Measurements from ENCODE around the gene ACTMAP. TPM values are rescaled to one million over a fixed set of nuclear protein-coding genes. Genes with fewer than 3 reads are reported as not detected.

Gene ACTMAP
- polyA plus RNA-seq, 1 of the 3 experiments (the other 2 are of a cell fraction): 6.4 TPM

DNA sequence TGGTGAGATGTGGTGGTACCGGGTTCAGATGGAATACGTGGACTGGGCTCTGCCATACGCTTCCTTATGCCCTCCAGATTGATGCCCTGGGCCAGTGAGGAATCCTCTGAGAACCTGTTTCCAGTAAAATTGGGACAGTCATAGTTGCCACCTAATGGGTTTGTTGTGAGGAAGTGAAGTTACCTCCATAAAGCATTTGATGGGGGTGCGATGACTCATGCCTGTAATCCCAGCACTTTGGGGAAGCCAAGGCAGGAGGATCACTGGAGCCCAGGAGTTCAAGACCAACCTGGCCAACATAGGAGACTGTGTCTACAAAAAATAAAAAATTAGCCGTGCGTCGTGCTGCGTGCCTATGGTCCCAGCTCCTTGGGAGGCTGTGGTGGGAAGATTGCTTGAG lies 5.5 kb upstream of the ACTMAP start:
- Histone ChIP-seq H3K4me2 (0 out of 2 replicates have a peak overlapping the region, but pooled peaks have one; percentile 10), H3K27me3 (ENCODE audit: insufficient read depth) (no peaks in the 10 kb centered on the region), H2AFZ (ENCODE audit: low read depth) (no peak overlapping the region), H3K4me1 (ENCODE audit: control insufficient read depth in 1 of 2, insufficient read depth in 2 of 2, low read depth in 1 of 2, low read length in 1 of 2) (peaks cover 7 to 11% of the 10 kb centered on the region in 2 experiments; a peak in 2 of 4 replicates), H3K9me2 (no peaks in the 10 kb centered on the region), H3F3A (replicated peaks; ENCODE audit: insufficient read depth) (peaks cover 7% of the 10 kb centered on the region), H3K27ac (ENCODE audit: low read depth in 2 of 2, low read length in 1 of 2) (no peak overlapping the region), H3K79me2 (ENCODE audit: insufficient read depth) (peaks cover 84% of the 10 kb centered on the region), H4K20me1 (ENCODE audit: insufficient read depth) (peaks cover 42% of the 10 kb centered on the region), H3K36me3 (replicated peaks in 1 of 2; ENCODE audit: control insufficient read depth in 1 of 2, insufficient read depth in 2 of 2, low read length in 1 of 2) (peaks cover 22 to 43% of the 10 kb centered on the region in 2 experiments), H3K9ac (no peak overlapping the region), H3K4me3 (ENCODE audit: low read depth in 2 of 2, low read length in 1 of 2) (no peak overlapping the region), H3K9me3 (no peaks in the 10 kb centered on the region)
- POLR2A ChIA-PET: interaction anchor here (0.7 kb wide), 1 partner anchor 71 kb away, joined by 6 read pairs; no protein-coding TSS in a partner anchor
- 93% methylated on average over 8 of the region's 8 CpGs for WGBS (ENCODE audit: low lambda C conversion rate)
- DNase-seq: no peak
- no peak for TF ChIP-seq JUND (IDR thresholded peaks at IDR 0.05)
- no peak for TF ChIP-seq ELF1 (IDR thresholded peaks at IDR 0.05)
- TF ChIP-seq USF1 (IDR thresholded peaks at IDR 0.05; ENCODE audit: borderline replicate concordance, low read depth): no peak
- no peak for TF ChIP-seq CHD2 (IDR thresholded peaks at IDR 0.05; ENCODE audit: low read length, partially characterized antibody)
- no peak for TF ChIP-seq GATA2 (CRISPR knock-in tag; IDR thresholded peaks at IDR 0.05)
- TF ChIP-seq NFIC (IDR thresholded peaks at IDR 0.05; ENCODE audit: borderline replicate concordance): no peak
- TF ChIP-seq, protein P1, sequence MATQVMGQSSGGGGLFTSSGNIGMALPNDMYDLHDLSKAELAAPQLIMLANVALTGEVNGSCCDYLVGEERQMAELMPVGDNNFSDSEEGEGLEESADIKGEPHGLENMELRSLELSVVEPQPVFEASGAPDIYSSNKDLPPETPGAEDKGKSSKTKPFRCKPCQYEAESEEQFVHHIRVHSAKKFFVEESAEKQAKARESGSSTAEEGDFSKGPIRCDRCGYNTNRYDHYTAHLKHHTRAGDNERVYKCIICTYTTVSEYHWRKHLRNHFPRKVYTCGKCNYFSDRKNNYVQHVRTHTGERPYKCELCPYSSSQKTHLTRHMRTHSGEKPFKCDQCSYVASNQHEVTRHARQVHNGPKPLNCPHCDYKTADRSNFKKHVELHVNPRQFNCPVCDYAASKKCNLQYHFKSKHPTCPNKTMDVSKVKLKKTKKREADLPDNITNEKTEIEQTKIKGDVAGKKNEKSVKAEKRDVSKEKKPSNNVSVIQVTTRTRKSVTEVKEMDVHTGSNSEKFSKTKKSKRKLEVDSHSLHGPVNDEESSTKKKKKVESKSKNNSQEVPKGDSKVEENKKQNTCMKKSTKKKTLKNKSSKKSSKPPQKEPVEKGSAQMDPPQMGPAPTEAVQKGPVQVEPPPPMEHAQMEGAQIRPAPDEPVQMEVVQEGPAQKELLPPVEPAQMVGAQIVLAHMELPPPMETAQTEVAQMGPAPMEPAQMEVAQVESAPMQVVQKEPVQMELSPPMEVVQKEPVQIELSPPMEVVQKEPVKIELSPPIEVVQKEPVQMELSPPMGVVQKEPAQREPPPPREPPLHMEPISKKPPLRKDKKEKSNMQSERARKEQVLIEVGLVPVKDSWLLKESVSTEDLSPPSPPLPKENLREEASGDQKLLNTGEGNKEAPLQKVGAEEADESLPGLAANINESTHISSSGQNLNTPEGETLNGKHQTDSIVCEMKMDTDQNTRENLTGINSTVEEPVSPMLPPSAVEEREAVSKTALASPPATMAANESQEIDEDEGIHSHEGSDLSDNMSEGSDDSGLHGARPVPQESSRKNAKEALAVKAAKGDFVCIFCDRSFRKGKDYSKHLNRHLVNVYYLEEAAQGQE (IDR thresholded peaks at IDR 0.05; ENCODE audit: low read depth, low read length): no peak
- TF ChIP-seq, protein P2, sequence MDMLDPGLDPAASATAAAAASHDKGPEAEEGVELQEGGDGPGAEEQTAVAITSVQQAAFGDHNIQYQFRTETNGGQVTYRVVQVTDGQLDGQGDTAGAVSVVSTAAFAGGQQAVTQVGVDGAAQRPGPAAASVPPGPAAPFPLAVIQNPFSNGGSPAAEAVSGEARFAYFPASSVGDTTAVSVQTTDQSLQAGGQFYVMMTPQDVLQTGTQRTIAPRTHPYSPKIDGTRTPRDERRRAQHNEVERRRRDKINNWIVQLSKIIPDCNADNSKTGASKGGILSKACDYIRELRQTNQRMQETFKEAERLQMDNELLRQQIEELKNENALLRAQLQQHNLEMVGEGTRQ (IDR thresholded peaks at IDR 0.05; ENCODE audit: borderline replicate concordance, low read depth, low read length): no peak
- no peak for TF ChIP-seq RCOR1 (IDR thresholded peaks at IDR 0.05; ENCODE audit: low read length)
- CTCF ChIA-PET: no interaction called here

DNA sequence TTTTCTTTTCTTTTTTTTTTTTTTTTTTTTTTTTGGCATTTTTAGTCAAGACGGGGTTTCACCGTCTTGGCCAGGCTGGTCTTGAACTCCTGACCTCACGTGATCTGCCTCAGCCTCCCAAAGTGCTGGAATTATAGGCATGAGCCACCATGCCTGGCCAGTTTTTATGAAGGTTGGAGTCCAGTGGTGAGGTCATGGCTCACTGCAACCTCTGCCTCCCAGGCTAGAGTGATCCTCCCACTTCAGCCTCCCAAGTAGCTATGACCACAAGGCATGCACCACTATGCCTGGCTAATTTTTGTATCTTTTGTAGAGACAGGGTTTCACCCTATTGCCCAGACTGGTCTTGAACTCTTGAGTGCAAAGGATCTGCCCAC lies 5.0 kb upstream of the ACTMAP start:
- Histone ChIP-seq H3K4me2 (no peak overlapping the region), H3K4me1 (ENCODE audit: control insufficient read depth in 1 of 2, insufficient read depth in 2 of 2, low read depth in 1 of 2, low read length in 1 of 2) (peaks cover 7 to 11% of the 10 kb centered on the region in 2 experiments; a peak in 2 of 4 replicates), H3K9ac (no peak overlapping the region), H3F3A (replicated peaks; ENCODE audit: insufficient read depth) (peaks cover 7% of the 10 kb centered on the region), H3K79me2 (ENCODE audit: insufficient read depth) (peaks cover 82% of the 10 kb centered on the region), H3K27me3 (ENCODE audit: insufficient read depth) (no peaks in the 10 kb centered on the region), H3K36me3 (replicated peaks in 1 of 2; ENCODE audit: control insufficient read depth in 1 of 2, insufficient read depth in 2 of 2, low read length in 1 of 2) (peaks cover 21 to 39% of the 10 kb centered on the region in 2 experiments), H4K20me1 (ENCODE audit: insufficient read depth) (peaks cover 42% of the 10 kb centered on the region), H3K4me3 (ENCODE audit: low read depth in 2 of 2, low read length in 1 of 2) (no peak overlapping the region), H3K9me3 (no peaks in the 10 kb centered on the region), H2AFZ (ENCODE audit: low read depth) (no peak overlapping the region), H3K27ac (ENCODE audit: low read depth in 2 of 2, low read length in 1 of 2) (no peak overlapping the region), H3K9me2 (no peaks in the 10 kb centered on the region)
- ChIA-PET POLR2A (no interaction called here), CTCF (no interaction called here)
- WGBS (ENCODE audit: low lambda C conversion rate): 100% methylated on average over 3 of the region's 3 CpGs
- TF ChIP-seq TAF1 (IDR thresholded peaks at IDR 0.05; ENCODE audit: borderline replicate concordance, low read depth, low read length): no peak
- TF ChIP-seq NFIC (IDR thresholded peaks at IDR 0.05; ENCODE audit: borderline replicate concordance): no peak
- no peak for TF ChIP-seq USF1 (IDR thresholded peaks at IDR 0.05; ENCODE audit: borderline replicate concordance, low read depth)
- TF ChIP-seq RFX5 (IDR thresholded peaks at IDR 0.05; ENCODE audit: low read length): no peak
- no peak for TF ChIP-seq GATA2 (CRISPR knock-in tag; IDR thresholded peaks at IDR 0.05)
- TF ChIP-seq FOXM1 (IDR thresholded peaks at IDR 0.05; ENCODE audit: low read depth): no peak
- no peak for TF ChIP-seq CHD2 (IDR thresholded peaks at IDR 0.05; ENCODE audit: low read length, partially characterized antibody)
- no peak for TF ChIP-seq FOSL2 (IDR thresholded peaks at IDR 0.05; ENCODE audit: borderline replicate concordance, low read depth)
- no peak for TF ChIP-seq MEF2A (IDR thresholded peaks at IDR 0.05; ENCODE audit: borderline replicate concordance, low read depth)
- no peak for TF ChIP-seq YY1 (IDR thresholded peaks at IDR 0.05; ENCODE audit: low read depth)
- TF ChIP-seq CTCF (IDR thresholded peaks at IDR 0.05): no peak
- TF ChIP-seq SIN3A (IDR thresholded peaks at IDR 0.05; ENCODE audit: borderline replicate concordance, low read depth, low read length): no peak
- TF ChIP-seq RAD21 (IDR thresholded peaks at IDR 0.05; ENCODE audit: low read length): no peak
- TF ChIP-seq, protein P3, sequence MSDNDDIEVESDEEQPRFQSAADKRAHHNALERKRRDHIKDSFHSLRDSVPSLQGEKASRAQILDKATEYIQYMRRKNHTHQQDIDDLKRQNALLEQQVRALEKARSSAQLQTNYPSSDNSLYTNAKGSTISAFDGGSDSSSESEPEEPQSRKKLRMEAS (IDR thresholded peaks at IDR 0.05; ENCODE audit: low read depth): no peak
- TF ChIP-seq POLR2AphosphoS5 (IDR thresholded peaks at IDR 0.05; ENCODE audit: low read depth, low read length): no peak
- no peak for TF ChIP-seq TCF12 (IDR thresholded peaks at IDR 0.05)
- DNase-seq: no peak

Measured in SK-N-SH (cell line).